Activated naive CD8-positive, alpha-beta T cell treated with anti-CD3 and anti-CD28 coated beads, Interleukin-2, amount 50 U/mL, for 24 hours (primary cell): ENCODE data around the gene GBE1.

Source experiments
- ATAC-seq: fragments of 150-1000 bp; cut with Tn5 transposase; one replicate; pipeline ENCODE4 v1.10.0; 2021
- DNase-seq: peaks from one replicate; pipeline ENCODE4 v3.0.0; 2021
- H3K27ac Mint-ChIP-seq: one replicate; pipeline ENCODE4 v1.8.0; 2021; ENCODE audit warnings: mild to moderate bottlenecking, mixed read lengths
- H3K27me3 Mint-ChIP-seq: one replicate; pipeline ENCODE4 v1.8.0; 2021; ENCODE audit warnings: mixed read lengths
- H3K36me3 Mint-ChIP-seq: one replicate; pipeline ENCODE4 v1.8.0; 2021; ENCODE audit warnings: low read depth, mixed read lengths
- H3K4me1 Mint-ChIP-seq: one replicate; pipeline ENCODE4 v1.8.0; 2021; ENCODE audit warnings: mixed read lengths
- H3K4me3 Mint-ChIP-seq: one replicate; pipeline ENCODE4 v1.8.0; 2021; ENCODE audit warnings: mild to moderate bottlenecking, moderate library complexity, mixed read lengths
- H3K9me3 Mint-ChIP-seq: one replicate; pipeline ENCODE4 v1.8.0; 2021; ENCODE audit warnings: mixed read lengths

GBE1 gene

GRCh38 chr3:81741216-81741615 lies 20.2 kb downstream of the GBE1 start:
- H3K4me3 Mint-ChIP-seq: no peak overlapping the region
- peaks cover 14% of the 10 kb centered on the region for H3K36me3 Mint-ChIP-seq
- DNase-seq (no peak), ATAC-seq (no peak)
- no peaks in the 10 kb centered on the region for H3K27me3 Mint-ChIP-seq
- H3K9me3 Mint-ChIP-seq: no peaks in the 10 kb centered on the region
- H3K27ac Mint-ChIP-seq: no peak overlapping the region
- peaks cover 13% of the 10 kb centered on the region for H3K4me1 Mint-ChIP-seq

GRCh38 chr3:81740731-81741130 lies 20.7 kb downstream of the GBE1 start:
- Mint-ChIP-seq H3K36me3 (peaks cover 14% of the 10 kb centered on the region), H3K27me3 (no peaks in the 10 kb centered on the region), H3K4me3 (no peak overlapping the region), H3K4me1 (peaks cover 13% of the 10 kb centered on the region), H3K9me3 (no peaks in the 10 kb centered on the region), H3K27ac (no peak overlapping the region)
- peak; percentile 46 for ATAC-seq
- DNase-seq: no peak

GRCh38 chr3:81735334-81735733 lies 26.1 kb downstream of the GBE1 start:
- peaks cover 6% of the 10 kb centered on the region for H3K4me1 Mint-ChIP-seq
- H3K4me3 Mint-ChIP-seq: no peak overlapping the region
- no peaks in the 10 kb centered on the region for H3K27me3 Mint-ChIP-seq
- ATAC-seq (no peak), DNase-seq (no peak)
- H3K36me3 Mint-ChIP-seq: peaks cover 13% of the 10 kb centered on the region
- no peaks in the 10 kb centered on the region for H3K9me3 Mint-ChIP-seq
- H3K27ac Mint-ChIP-seq: no peak overlapping the region

- Mint-ChIP-seq H3K9me3 (no peaks in the 10 kb centered on the region), H3K4me1 (peaks cover 6% of the 10 kb centered on the region), H3K4me3 (no peak overlapping the region), H3K27me3 (no peaks in the 10 kb centered on the region), H3K36me3 (peaks cover 16% of the 10 kb centered on the region), H3K27ac (peak overlapping the region; percentile 47)
- no peak for ATAC-seq
- no peak for DNase-seq
These were observed 26.7 kb downstream of the GBE1 start for GRCh38 chr3:81734742-81735141.

- Mint-ChIP-seq H3K27me3 (no peaks in the 10 kb centered on the region), H3K36me3 (peaks cover 8% of the 10 kb centered on the region), H3K27ac (no peak overlapping the region), H3K4me1 (peaks cover 6% of the 10 kb centered on the region), H3K9me3 (no peaks in the 10 kb centered on the region), H3K4me3 (no peak overlapping the region)
- DNase-seq (no peak), ATAC-seq (no peak)
These were observed 28.8 kb downstream of the GBE1 start for GRCh38 chr3:81732642-81733041.

GRCh38 chr3:81728766-81729544 lies 32.5 kb downstream of the GBE1 start:
- peaks cover 8% of the 10 kb centered on the region for H3K4me1 Mint-ChIP-seq
- H3K27me3 Mint-ChIP-seq: no peaks in the 10 kb centered on the region
- H3K4me3 Mint-ChIP-seq: no peak overlapping the region
- H3K9me3 Mint-ChIP-seq: no peaks in the 10 kb centered on the region
- H3K36me3 Mint-ChIP-seq: peaks cover 10% of the 10 kb centered on the region
- DNase-seq (no peak), ATAC-seq (no peak)
- H3K27ac Mint-ChIP-seq: no peak overlapping the region

- peaks cover 8% of the 10 kb centered on the region for H3K36me3 Mint-ChIP-seq
- H3K27me3 Mint-ChIP-seq: no peaks in the 10 kb centered on the region
- DNase-seq (no peak), ATAC-seq (no peak)
- no peaks in the 10 kb centered on the region for H3K9me3 Mint-ChIP-seq
- H3K27ac Mint-ChIP-seq: no peak overlapping the region
- H3K4me1 Mint-ChIP-seq: peaks cover 8% of the 10 kb centered on the region
- no peak overlapping the region for H3K4me3 Mint-ChIP-seq
These were observed 34.7 kb downstream of the GBE1 start for GRCh38 chr3:81726735-81727134.

GRCh38 chr3:81726132-81726531 lies 35.3 kb downstream of the GBE1 start:
- peaks cover 8% of the 10 kb centered on the region for H3K4me1 Mint-ChIP-seq
- H3K9me3 Mint-ChIP-seq: no peaks in the 10 kb centered on the region
- no peak overlapping the region for H3K4me3 Mint-ChIP-seq
- DNase-seq (no peak), ATAC-seq (no peak)
- no peaks in the 10 kb centered on the region for H3K27me3 Mint-ChIP-seq
- H3K36me3 Mint-ChIP-seq: peaks cover 6% of the 10 kb centered on the region
- no peak overlapping the region for H3K27ac Mint-ChIP-seq

- peaks cover 8% of the 10 kb centered on the region for H3K4me1 Mint-ChIP-seq
- no peaks in the 10 kb centered on the region for H3K9me3 Mint-ChIP-seq
- H3K27ac Mint-ChIP-seq: no peak overlapping the region
- H3K27me3 Mint-ChIP-seq: no peaks in the 10 kb centered on the region
- no peak overlapping the region for H3K4me3 Mint-ChIP-seq
- DNase-seq (no peak), ATAC-seq (no peak)
- H3K36me3 Mint-ChIP-seq: peaks cover 7% of the 10 kb centered on the region
These were observed 37.6 kb downstream of the GBE1 start for GRCh38 chr3:81723732-81724313.

GRCh38 chr3:81718311-81718710 lies 43.1 kb downstream of the GBE1 start:
- H3K4me1 Mint-ChIP-seq: no peaks in the 10 kb centered on the region
- H3K36me3 Mint-ChIP-seq: peaks cover 3% of the 10 kb centered on the region
- no peaks in the 10 kb centered on the region for H3K9me3 Mint-ChIP-seq
- ATAC-seq (no peak), DNase-seq (no peak)
- H3K27ac Mint-ChIP-seq: no peak overlapping the region
- H3K27me3 Mint-ChIP-seq: no peaks in the 10 kb centered on the region
- H3K4me3 Mint-ChIP-seq: no peak overlapping the region

- no peaks in the 10 kb centered on the region for H3K4me1 Mint-ChIP-seq
- peaks cover 8% of the 10 kb centered on the region for H3K36me3 Mint-ChIP-seq
- H3K27me3 Mint-ChIP-seq: no peaks in the 10 kb centered on the region
- DNase-seq (no peak), ATAC-seq (no peak)
- H3K9me3 Mint-ChIP-seq: peaks cover 5% of the 10 kb centered on the region
- H3K4me3 Mint-ChIP-seq: no peak overlapping the region
- H3K27ac Mint-ChIP-seq: no peak overlapping the region
These were observed 44.5 kb downstream of the GBE1 start for GRCh38 chr3:81716870-81717509.

GRCh38 chr3:81713031-81713430 lies 48.4 kb downstream of the GBE1 start:
- Mint-ChIP-seq H3K27me3 (no peaks in the 10 kb centered on the region), H3K4me1 (no peaks in the 10 kb centered on the region), H3K36me3 (peaks cover 5% of the 10 kb centered on the region), H3K4me3 (no peak overlapping the region), H3K27ac (no peak overlapping the region), H3K9me3 (peaks cover 5% of the 10 kb centered on the region)
- ATAC-seq: no peak
- no peak for DNase-seq

GRCh38 chr3:81709606-81710005 lies 51.8 kb downstream of the GBE1 start:
- DNase-seq (no peak), ATAC-seq (no peak)
- no peak overlapping the region for H3K27ac Mint-ChIP-seq

GRCh38 chr3:81707996-81708395 lies 53.4 kb downstream of the GBE1 start:
- peaks cover 2% of the 10 kb centered on the region for H3K9me3 Mint-ChIP-seq
- ATAC-seq (no peak), DNase-seq (no peak)
- peaks cover 14% of the 10 kb centered on the region for H3K36me3 Mint-ChIP-seq
- H3K27me3 Mint-ChIP-seq: no peaks in the 10 kb centered on the region
- H3K4me1 Mint-ChIP-seq: no peaks in the 10 kb centered on the region
- no peak overlapping the region for H3K4me3 Mint-ChIP-seq
- H3K27ac Mint-ChIP-seq: no peak overlapping the region

More at GRCh38 chr3:81709606-81710005, 51.8 kb downstream of the GBE1 start:
- H3K4me3 Mint-ChIP-seq: no peak overlapping the region
- H3K27me3 Mint-ChIP-seq: no peaks in the 10 kb centered on the region
- H3K9me3 Mint-ChIP-seq: peaks cover 5% of the 10 kb centered on the region
- peaks cover 12% of the 10 kb centered on the region for H3K36me3 Mint-ChIP-seq
- no peaks in the 10 kb centered on the region for H3K4me1 Mint-ChIP-seq

- Mint-ChIP-seq H3K27ac (no peak overlapping the region), H3K4me1 (no peaks in the 10 kb centered on the region), H3K4me3 (no peak overlapping the region), H3K9me3 (no peaks in the 10 kb centered on the region), H3K36me3 (peaks cover 17% of the 10 kb centered on the region), H3K27me3 (no peaks in the 10 kb centered on the region)
- DNase-seq (no peak), ATAC-seq (no peak)
These were observed 59.3 kb downstream of the GBE1 start for GRCh38 chr3:81702126-81702525.
